HG03342 (cell line): ENCODE measurements around the gene LCP2.

Experiments
- ATAC-seq: cut with Tn5 transposase; IDR thresholded peaks from one replicate; pipeline ENCODE4 v1.9.1; 2021; ENCODE audit warnings: mild to moderate bottlenecking, moderate library complexity; ENCODE audit not compliant: unreplicated experiment

The LCP2 gene

DNA sequence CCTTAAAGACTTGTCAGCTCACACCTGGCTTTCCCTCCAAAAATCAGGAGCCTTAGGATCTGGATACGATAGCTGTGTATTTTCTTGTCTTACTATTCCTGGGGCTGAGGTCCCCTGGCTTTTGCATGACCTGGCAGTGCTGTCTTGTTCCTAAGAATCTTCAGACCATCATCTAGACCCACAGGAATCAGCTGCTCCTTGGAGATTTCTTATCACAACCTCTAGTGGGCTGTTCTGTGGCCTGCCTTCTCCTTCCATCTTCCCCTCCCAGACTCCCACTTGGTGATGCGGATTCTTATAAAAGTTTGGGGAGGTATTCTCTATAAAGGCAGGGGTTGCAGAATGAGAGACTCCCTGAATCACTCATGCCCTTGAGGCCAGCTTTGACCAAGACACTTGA, 21.4 kb downstream of the LCP2 start:
- ATAC-seq, result no peak

- ATAC-seq, result no peak
Observed at GRCh38 chr5:170275376-170275994, 22.1 kb downstream of the LCP2 start.

GRCh38 chr5:170273968-170274710, 23.4 kb downstream of the LCP2 start:
- no peak for ATAC-seq

- no peak for ATAC-seq
Observed at GRCh38 chr5:170270293-170271069, 27.1 kb downstream of the LCP2 start.

GRCh38 chr5:170269579-170269978, 28.0 kb downstream of the LCP2 start:
- ATAC-seq, result no peak

GRCh38 chr5:170268884-170269283, 28.7 kb downstream of the LCP2 start:
- no peak for ATAC-seq

GRCh38 chr5:170268153-170268689, 29.4 kb downstream of the LCP2 start:
- no peak for ATAC-seq

GRCh38 chr5:170267431-170268152, 30.0 kb downstream of the LCP2 start:
- ATAC-seq, result peak; percentile 90

- ATAC-seq, result no peak
Observed at GRCh38 chr5:170266570-170267381, 30.8 kb downstream of the LCP2 start.

- no peak for ATAC-seq
Observed at GRCh38 chr5:170265522-170265921, 32.1 kb downstream of the LCP2 start.

- ATAC-seq, result no peak
Observed at GRCh38 chr5:170263906-170264305, 33.7 kb downstream of the LCP2 start.

- no peak for ATAC-seq
Observed at GRCh38 chr5:170262061-170263045, 35.2 kb downstream of the LCP2 start.

DNA sequence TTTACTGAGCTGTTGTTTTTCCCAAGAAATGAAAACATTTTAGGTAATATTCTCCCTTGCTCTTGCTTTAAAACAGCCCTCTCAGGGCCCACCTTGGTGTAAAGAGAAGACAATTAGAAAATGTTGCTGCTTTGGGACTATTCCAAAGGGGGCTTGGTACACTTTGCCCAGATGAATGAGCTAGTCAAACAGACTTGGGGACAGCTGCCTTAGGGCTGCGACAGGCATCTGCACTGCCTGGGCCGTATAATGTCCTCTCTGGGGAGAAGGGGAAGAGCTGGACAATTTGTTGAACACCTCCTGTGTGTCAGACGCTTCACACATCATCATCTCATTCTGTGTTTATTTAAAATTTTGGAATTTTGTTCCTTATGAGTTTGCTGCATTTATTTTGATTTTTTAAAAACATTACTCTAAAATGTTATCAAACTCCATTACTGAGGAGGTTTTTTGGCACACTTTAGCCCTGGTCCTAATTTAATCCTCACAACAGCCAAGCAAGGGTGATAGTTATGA, 36.0 kb downstream of the LCP2 start:
- ATAC-seq, result no peak

GRCh38 chr5:170257370-170257769, 40.2 kb downstream of the LCP2 start:
- ATAC-seq, result no peak

GRCh38 chr5:170256571-170256970, 41.0 kb downstream of the LCP2 start:
- no peak for ATAC-seq

DNA sequence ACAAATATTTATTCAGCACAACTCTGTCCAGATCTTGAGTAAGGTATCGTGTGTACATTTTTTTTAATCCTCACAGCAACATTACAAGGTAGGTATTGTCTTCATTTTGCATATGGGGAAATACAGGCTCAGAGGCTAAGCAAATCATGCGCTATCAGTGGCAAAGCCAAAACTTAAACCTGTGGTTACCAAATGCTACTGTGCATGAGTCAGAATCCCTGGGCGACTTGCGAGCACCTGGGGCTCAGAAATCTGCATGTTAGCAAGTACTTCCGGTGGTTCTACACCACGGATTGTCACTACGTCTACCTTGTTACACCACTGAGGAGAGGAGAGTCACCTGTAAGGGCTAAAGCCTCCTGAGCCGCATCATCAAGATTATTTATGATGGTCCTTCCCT, 43.5 kb downstream of the LCP2 start:
- peak; percentile 94 for ATAC-seq

- ATAC-seq, result no peak
Observed at GRCh38 chr5:170252720-170253350, 44.7 kb downstream of the LCP2 start.

DNA sequence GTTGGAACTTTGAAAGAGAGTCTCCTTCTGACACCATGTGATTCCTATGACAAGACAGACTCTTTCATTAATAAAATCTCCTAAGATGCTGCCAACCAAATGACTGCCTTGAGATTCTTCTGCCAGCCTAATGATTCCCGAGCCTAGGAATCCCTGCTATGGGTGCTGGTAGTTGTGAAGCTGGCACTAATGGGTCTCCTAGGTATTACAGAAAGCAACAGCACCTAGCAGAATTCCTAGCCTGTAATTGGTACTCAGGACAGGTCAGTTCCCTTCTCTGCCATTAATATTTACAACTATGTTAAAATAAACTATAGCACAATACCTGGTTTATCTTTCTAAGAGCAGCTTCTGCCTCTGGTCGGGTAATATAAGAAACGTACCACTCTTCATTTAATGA, 45.5 kb downstream of the LCP2 start:
- no peak for ATAC-seq
